Left cardiac atrium (tissue), 4 donors: ENCODE data around the gene ZNF135. TPM values are rescaled to one million over a fixed set of nuclear protein-coding genes. Genes with fewer than 3 reads are reported as not detected.
A peak's percentile ranks its signal among the peaks of the same experiment; 100 is the strongest.

Experiments
- ATAC-seq, 2 donors: fragments of 200-7000 bp; cut with Tn5 transposase; one replicate each; pipeline ENCODE4 v1.9.1; 2020; ENCODE audit warnings: mild to moderate bottlenecking in 2 of 2, moderate library complexity in 2 of 2
- DNase-seq: peaks from one replicate; pipeline ENCODE4 v3.0.0-alpha.2; 2020
- intact Hi-C, 2 donors: fragments of 100-400 bp; cut with DNase I; formaldehyde crosslinking; loops; one replicate each; pipeline versions ENCODE4 v1.14.1 to v1.15.1; 2022 to 2023
- total RNA-seq, 2 donors: library from RNA; stranded (reverse); fragmentation: NEBNext Ultra II Directional; extraction: Animal tissue kit (Norgen Biotek cat#: 25700); gene quantifications; one replicate each; pipeline ENCODE4 v1.2.1, GENCODE V29; 2021
- donor health status: DM: no; HTN: yes; CAD: no.
- donor health status: DM: no; HTN: yes; CAD: no; lungs with severe emphysema.
- donor health status: DM: yes; HTN: yes; CAD: no.
- donor health status: Dilated cardiomyopathy.

The ZNF135 gene
- total RNA-seq, 2 donors from 2014 or later = 2.5 to 3.4 TPM

DNA sequence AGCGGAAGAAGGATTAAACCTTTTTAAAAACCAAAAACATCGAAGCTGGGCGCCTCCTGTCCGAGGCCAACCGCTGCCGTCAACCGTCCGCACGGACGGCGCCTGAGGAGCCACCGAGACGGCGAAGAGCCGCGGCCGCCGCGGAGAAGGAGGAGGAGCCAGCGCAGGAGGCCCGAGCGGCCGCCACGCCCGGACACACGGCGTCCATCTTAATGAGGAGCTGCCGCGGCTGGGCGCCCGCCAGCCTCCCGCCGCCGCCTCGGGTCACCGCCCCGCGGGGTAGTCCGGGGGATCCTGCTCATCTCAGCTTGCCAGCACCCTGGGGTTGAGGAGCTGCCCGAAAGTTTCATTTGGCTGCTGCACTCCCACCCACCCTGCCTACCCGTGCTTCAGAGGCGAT is 14.7 kb upstream of the ZNF135 start:
- intact Hi-C loops = no loop called here
- ATAC-seq = no peak
- no peak for DNase-seq

GRCh38 chr19:58044886-58045285 is 14.2 kb upstream of the ZNF135 start:
- intact Hi-C loops = no loop called here
- DNase-seq = no peak
- ATAC-seq = no peak

DNA sequence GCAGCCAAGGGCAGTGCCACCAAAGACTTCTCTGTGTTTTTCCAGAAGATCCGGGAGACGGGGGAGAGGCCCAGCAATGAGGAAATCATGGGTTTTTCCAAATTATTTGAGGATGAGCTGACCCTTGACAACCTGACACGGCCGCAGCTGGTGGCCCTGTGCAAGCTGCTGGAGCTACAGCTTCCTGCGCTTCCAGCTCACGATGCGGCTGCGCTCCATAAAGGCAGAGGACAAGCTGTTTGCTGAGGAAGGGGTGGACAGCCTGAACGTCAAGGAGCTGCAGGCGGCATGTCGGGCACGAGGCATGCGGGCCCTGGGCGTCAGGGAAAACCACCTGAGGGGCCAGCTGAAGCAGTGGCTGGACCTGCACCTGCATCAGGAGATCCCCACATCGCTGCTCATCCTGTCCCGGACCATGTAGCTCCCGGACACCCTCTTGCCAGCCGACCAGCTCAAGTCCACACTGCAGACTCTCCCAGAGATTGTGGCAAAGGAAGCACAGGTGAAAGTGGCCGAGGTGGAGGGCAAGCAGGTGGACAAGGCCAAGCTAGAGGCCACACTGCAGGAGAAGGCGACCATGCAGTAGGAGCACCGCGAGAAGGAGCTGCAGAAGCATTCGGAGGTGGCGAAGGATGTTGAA is 13.6 kb upstream of the ZNF135 start:
- intact Hi-C loops = no loop called here

DNA sequence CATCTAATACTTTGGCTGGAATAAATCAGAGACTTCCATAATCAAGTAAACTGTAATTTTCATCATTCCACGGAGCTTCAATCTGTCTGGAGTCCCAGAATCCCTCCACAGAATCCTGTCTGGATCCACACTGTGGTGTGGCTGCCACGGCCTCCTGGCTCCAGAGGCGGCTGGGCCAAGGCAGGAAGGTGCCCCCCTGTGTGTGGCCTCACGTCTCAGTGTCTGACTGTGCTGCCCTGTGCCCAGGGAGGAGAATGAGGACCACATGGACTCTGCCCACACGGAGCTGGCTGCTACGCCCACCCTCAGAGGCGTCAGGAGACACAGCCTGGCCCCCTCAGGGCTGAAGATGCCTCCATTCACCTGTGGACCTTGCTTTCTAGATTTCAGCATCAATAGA is 12.2 kb upstream of the ZNF135 start:
- intact Hi-C loops = no loop called here
- no peak for DNase-seq
- ATAC-seq = no peak

More for the DNA sequence above, 13.6 kb upstream of the ZNF135 start:
- ATAC-seq (no peak), DNase-seq (no peak)

GRCh38 chr19:58047672-58048071 is 11.4 kb upstream of the ZNF135 start:
- DNase-seq = no peak

DNA sequence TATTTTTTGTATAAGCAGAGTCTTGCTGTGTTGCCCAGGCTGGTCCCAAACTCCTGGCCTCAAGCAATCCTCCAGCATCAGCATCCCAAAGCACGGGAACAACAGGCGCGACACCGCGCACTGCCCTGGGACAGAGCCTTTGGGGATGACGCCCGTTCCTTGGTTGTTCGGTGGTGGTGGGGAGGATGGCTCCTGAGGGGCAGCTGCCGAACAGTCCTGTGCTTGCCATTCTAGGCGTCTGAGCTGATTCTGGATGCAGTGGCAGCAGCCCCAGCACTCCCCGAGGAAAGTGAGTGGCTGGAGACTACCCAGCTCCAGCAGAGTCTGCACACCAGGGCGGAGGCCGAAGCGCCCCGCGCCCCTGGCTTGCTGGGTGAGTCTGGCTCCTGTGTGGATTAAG is 6.8 kb upstream of the ZNF135 start:
- no peak for DNase-seq
- ATAC-seq = no peak
- intact Hi-C loops = no loop called here

More at GRCh38 chr19:58047672-58048071, 11.4 kb upstream of the ZNF135 start:
- intact Hi-C loops = no loop called here
- no peak for ATAC-seq

DNA sequence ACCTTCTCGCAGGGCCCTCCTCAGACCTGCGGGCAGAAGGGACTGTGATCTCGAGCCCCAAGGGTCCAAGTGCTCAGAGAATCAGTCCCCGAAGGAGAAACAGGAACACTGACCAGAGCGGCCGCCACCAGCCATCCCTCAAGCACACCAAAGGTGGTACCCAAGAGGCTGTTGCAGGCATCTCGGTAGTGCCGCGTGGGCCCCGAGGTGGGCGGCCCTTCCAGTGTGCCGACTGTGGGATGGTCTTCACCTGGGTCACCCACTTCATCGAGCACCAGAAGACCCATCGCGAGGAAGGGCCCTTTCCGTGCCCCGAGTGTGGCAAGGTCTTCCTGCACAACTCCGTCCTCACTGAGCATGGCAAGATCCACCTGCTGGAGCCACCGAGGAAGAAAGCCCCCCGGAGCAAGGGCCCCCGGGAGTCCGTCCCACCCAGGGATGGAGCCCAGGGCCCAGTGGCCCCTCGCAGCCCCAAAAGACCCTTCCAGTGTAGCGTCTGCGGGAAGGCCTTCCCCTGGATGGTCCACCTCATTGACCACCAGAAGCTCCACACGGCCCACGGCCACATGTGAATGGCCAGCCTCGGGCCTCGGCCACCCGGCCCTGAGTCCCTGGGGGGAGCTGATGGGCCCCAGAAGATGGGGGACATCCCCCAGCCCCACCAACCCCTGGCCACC is 5.5 kb upstream of the ZNF135 start:
- DNase-seq = no peak
- ATAC-seq = no peak
- intact Hi-C loops = no loop called here

DNA sequence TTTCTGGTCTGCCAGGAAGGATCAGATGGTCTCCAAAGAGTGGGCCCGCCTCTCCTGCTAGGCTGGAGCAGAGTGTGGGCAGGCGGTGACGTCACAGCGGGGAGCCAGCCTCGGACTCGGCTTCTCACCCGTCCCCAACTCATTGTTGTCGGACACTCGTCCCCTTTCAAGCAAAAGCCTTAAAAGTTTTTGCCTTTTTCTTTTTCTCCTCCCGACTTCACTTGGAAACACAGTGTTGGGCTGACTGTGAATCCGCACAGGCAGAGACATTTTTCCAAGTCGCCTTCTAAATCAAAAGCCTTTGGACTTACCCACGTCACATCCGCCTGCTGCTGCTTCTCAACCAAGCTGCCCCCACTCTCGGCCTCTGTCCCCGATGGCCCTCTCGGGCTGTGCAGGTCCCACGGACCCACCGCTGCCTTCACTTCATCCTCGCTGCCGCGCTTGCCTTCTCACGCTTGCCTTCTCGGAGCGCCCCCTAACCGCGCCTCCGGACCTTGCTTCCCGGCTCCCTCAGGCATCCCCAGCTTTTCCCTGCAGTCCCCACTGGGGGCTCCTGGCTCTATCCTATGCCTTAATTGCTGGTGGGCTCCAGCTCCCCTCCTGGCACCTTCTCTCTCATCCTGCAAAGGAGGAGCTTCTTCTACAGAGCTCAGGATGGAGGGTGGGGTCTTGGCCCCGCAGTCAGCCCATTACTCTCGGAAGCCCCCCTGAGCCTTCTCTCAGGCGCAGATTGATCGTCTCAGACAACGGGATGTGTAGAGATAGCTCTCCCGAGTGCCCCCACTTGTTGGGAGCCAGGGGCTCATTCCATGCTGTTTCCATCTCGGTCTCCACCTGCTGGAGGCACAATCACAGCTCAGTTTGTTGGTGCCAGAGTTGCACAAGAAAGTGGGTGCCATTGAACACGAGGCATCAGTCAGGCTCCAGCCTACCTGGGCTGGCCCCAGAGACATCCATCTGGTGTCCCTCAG is 3.9 kb upstream of the ZNF135 start:
- DNase-seq (peak; percentile 74), ATAC-seq (peak in 1 of 2 donors; percentile 15)
- intact Hi-C loops = loop anchor here in 1 of 2 donors (5.0 kb wide), 1 partner anchor 42 kb away; the partner anchor contains the start of gene ZSCAN18

DNA sequence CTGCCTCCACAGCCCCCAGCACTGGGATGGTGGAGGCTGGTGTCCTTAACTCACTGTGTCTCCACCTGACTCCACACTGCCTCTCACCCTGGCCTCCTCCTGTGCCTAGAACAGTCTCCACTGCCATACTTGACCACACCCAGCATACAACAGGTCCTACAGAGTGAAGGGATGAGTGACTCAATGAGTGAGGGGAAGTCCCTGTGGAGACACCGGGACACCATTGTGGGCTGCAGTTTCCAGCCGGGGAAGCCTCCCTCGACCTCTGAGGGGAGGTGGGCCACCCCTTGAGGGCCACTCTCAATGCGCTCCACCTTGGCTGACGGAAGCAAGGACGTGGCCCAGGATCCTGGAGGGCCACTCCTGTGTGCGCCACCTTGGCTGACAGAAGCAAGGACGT is 2.8 kb upstream of the ZNF135 start:
- no peak for ATAC-seq
- DNase-seq = no peak
- intact Hi-C loops = loop anchor here in 1 of 2 donors (5.0 kb wide), 1 partner anchor 41 kb away; the partner anchor contains the start of gene ZSCAN18

DNA sequence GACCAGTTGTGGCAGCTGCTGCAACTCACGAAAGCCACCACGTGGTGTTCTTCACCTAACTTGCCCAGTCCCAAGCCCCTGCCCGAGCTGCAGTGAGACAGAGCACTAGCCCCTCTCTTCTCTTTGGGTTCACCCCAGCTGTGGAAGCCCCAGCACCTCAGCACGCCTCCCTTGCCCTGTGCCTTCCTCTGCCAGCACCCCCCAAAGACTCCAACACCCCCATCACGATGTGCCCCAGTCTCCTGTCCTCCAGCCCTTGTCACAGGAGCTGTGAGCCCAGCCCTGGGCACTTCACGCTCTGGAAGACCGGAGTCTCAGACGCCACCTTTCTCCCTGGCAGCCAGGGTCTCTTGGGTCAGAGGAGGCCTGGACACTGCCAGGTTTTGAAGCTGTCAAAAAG is 2.2 kb upstream of the ZNF135 start:
- ATAC-seq = no peak
- DNase-seq = no peak
- intact Hi-C loops = loop anchor here in 1 of 2 donors (5.0 kb wide), 1 partner anchor 40 kb away; the partner anchor contains the start of gene ZSCAN18

- DNase-seq (no peak), ATAC-seq (no peak)
- intact Hi-C loops = loop anchor here in 1 of 2 donors (5.0 kb wide), 1 partner anchor 39 kb away; the partner anchor contains the start of gene ZSCAN18
Measured at GRCh38 chr19:58058467-58058866, 615 bp upstream of the ZNF135 start.

DNA sequence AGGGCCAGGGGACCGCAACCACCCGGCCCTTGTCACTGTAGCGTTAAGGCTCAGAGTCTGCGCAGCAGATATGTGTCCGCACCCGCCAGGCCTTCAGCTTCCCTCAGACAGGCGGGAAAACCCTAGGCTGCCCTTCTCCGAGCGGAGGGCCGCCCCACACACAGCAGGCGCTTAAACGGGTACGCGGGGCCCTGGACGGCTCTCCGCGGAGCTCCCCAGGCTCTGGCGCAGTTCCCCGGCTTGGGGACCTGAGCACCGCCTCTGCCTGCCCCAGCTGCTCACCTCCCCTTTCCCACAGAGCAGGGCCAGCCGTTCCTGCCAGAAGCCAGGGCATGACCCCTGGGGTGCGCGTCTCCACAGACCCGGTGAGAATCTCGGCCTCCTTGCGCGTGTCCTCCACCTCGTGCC is 593 bp downstream of the ZNF135 start:
- DNase-seq (no peak), ATAC-seq (no peak)
- intact Hi-C loops = loop anchor here in 1 of 2 donors (5.0 kb wide), 1 partner anchor 38 kb away; the partner anchor contains the start of gene ZSCAN18

- intact Hi-C loops = no loop called here
- no peak for DNase-seq
- ATAC-seq = no peak
Measured at GRCh38 chr19:58060231-58060630, 1.1 kb downstream of the ZNF135 start.

GRCh38 chr19:58063712-58064111 is 4.6 kb downstream of the ZNF135 start:
- intact Hi-C loops = no loop called here

DNA sequence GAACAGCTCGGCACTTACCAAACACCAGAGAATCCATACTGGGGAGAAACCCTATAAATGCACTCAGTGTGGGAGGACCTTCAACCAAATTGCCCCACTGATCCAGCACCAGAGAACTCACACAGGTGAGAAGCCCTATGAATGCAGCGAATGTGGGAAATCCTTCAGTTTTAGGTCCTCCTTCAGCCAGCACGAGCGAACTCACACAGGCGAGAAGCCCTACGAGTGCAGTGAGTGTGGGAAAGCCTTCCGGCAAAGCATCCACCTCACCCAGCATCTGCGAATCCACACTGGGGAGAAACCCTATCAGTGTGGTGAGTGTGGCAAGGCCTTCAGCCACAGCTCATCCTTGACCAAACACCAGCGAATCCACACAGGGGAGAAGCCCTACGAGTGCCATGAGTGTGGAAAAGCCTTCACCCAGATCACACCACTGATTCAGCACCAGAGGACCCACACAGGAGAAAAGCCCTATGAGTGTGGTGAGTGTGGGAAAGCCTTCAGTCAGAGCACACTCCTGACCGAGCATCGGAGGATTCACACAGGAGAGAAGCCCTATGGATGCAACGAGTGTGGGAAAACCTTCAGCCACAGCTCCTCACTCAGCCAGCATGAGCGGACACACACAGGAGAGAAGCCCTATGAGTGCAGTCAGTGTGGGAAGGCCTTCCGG is 8.3 kb downstream of the ZNF135 start:
- ATAC-seq (no peak), DNase-seq (no peak)
- intact Hi-C loops = no loop called here

More at GRCh38 chr19:58063712-58064111, 4.6 kb downstream of the ZNF135 start:
- ATAC-seq = no peak
- DNase-seq = no peak

- no peak for ATAC-seq
- intact Hi-C loops = no loop called here
- no peak for DNase-seq
Measured at GRCh38 chr19:58079792-58080191, 20.7 kb downstream of the ZNF135 start.

DNA sequence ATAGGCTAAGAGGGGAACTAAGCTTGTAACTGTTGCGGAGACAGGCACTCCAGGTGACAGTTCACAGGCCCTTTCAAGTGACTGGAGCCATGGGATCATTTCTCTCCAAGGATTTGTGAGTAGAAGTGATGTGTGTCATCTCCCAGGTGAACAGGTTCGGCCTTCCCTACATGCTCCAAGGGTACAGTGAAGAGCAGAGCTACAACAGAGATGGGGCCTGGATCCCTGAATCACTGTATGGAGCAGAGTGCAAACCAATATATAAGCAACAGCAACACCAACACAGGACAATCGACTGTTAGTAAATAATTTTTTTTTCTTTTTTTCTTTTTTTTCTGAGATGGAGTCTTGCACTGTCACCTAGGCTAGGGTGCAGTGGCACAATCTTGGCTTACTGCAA is 23.9 kb downstream of the ZNF135 start:
- no peak for ATAC-seq
- intact Hi-C loops = no loop called here

DNA sequence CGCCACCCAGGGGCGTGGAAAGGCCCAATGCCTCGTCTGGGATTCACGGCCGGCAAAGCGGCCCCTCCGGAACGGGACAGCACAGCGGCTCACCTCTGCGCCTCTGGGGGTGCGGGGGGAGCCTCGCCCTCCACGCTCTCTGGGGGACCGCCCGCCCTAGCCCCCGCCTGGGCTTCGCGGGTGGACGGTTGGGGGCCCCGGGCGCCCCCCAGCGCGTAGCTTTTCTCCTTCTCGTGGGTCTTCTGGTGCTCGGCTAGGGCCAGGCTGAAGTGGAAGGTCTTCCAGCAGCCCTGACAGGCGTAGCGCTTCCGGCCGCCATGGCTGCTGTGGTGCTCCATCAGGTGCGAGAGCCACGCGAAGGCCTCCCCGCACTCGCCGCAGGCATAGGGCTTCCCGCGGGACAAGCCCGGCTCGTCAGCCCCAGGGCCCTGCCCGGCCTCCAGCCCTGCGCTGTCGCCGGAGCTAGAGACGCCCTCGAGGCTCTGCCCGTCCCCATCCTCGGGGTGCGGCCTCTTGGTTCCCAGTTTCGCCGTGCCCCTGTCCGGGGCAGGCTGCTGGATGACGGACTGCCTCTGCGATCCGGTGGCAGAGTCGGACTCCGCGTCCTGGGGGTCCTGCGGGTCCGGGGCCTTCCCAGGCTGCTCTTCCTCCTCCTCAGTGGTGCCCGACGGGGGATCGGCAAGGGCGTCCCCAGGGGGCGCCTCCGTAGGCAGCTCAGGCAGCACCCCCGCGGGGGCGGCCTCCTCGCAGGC is 25.7 kb downstream of the ZNF135 start:
- ATAC-seq (no peak), DNase-seq (no peak)

More for the DNA sequence above, 23.9 kb downstream of the ZNF135 start:
- no peak for DNase-seq

More for the DNA sequence above, 25.7 kb downstream of the ZNF135 start:
- intact Hi-C loops = no loop called here
